Mesodermal cell (in vitro differentiated cells): ENCODE measurements around the gene NTN1.
"Not testable (repeated sequence)": the region's sequence is repeated elsewhere in the genome, so short reads cannot be mapped to it uniquely, and the experiment has no call there.

ENCODE experiments used
- H3K27ac ChIP-seq: 2 replicates; pipeline ENCODE4 v1.7.0; 2013; ENCODE audit warnings: mild to moderate bottlenecking, low read depth, low read length, moderate library complexity; ENCODE audit not compliant: severe bottlenecking
- H3K36me3 ChIP-seq: 2 replicates; pipeline ENCODE4 v1.7.1; 2013; ENCODE audit warnings: mild to moderate bottlenecking, low read length, moderate library complexity; ENCODE audit not compliant: control insufficient read depth, insufficient read depth
- H3K4me1 ChIP-seq: one replicate; pipeline ENCODE4 v1.7.1; 2013; ENCODE audit warnings: mild to moderate bottlenecking, low read length; ENCODE audit not compliant: insufficient read depth, control insufficient read depth, poor library complexity, severe bottlenecking
- H3K4me3 ChIP-seq: 2 replicates; pipeline ENCODE4 v1.7.0; 2013; ENCODE audit warnings: low read length, control low read depth, mild to moderate bottlenecking; ENCODE audit not compliant: insufficient read depth, poor library complexity, severe bottlenecking; ENCODE audit errors: extremely low read depth
- H3K9me3 ChIP-seq: 2 replicates; pipeline ENCODE4 v1.7.1; 2013; ENCODE audit warnings: mild to moderate bottlenecking, low read length, moderate library complexity; ENCODE audit not compliant: control insufficient read depth
- WGBS, 2 experiments: methylation state at CpG; one replicate each; pipeline ENCODE4 v1.1.5; 2013; ENCODE audit warnings: missing lambda C conversion rate in 2 of 2; ENCODE audit not compliant: insufficient coverage in 2 of 2; 5-methylcytosine and 5-hydroxymethylcytosine counted together

NTN1 gene

DNA sequence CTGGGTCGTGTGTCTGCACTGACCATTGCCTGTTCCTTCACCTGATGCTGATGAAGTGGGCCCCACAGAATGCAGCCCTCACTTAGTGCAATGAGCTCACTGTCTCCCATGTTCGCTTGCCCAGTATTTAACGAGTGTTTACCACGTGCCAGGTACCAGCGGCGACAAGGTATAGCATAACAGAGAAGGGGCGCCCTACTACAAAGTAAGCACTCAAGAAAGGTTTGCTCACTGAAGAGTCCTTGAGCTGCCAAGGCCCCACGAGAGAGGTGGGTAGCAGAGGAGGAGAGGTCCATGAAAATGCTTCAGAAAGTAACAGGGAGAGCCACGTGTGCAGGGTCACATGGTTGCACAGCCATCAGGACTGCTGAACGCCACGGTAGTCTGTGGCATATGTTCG lies 230.0 kb downstream of the NTN1 start:
- H3K4me3 ChIP-seq, result no peak overlapping the region
- H3K36me3 ChIP-seq, result no peaks in the 10 kb centered on the region
- H3K9me3 ChIP-seq, result no peaks in the 10 kb centered on the region
- H3K4me1 ChIP-seq, result no peaks in the 10 kb centered on the region
- 79 to 83% methylated on average over 12 of the region's 12 CpGs for WGBS, 2 experiments
- no peak overlapping the region for H3K27ac ChIP-seq

DNA sequence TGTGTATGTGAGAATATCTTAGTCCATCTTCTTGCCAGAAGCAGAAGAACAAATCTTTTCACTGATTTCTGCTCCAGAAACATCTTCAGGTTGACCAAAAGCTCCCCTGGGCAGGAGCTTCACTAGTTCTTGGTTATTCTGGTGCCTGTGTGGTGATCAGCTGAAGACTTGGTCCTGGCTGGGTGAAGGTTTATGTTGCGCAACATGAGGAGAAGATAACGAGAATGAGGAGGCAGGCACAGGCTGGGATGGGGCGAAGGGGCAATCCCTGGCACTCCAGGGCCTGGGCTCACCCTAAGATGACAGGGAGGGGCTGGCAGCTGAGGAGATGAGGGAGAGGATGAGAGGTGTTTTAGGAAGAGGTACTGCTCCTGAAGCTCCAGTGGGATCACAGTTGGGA lies 232.0 kb downstream of the NTN1 start:
- Histone ChIP-seq H3K4me3 (no peak overlapping the region), H3K4me1 (peaks cover 9% of the 10 kb centered on the region), H3K9me3 (no peaks in the 10 kb centered on the region), H3K36me3 (no peaks in the 10 kb centered on the region), H3K27ac (no peak overlapping the region)
- WGBS, 2 experiments, result 88 to 100% methylated on average over 2 to 3 of the region's 3 CpGs

DNA sequence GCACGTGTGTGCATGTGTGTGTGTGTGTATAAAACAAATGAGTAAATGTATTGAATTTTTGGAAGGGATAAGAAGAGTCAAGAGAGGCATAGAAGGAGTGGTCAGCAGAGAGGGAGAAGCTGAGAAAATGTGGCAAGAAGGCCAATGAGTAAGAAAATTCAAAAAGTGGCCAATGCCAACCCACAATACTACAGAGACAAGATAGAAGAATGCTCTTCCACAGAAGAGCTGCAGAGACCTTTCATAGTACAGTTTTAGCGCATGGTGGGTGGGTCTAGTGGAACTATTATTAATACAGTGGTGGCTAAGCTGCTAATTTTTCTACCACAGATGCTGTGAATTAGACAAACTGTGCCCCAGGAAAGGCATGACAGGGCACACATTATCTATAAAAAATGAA lies 233.5 kb downstream of the NTN1 start:
- Histone ChIP-seq H3K9me3 (no peaks in the 10 kb centered on the region), H3K4me1 (peaks cover 16% of the 10 kb centered on the region), H3K4me3 (no peak overlapping the region), H3K36me3 (no peaks in the 10 kb centered on the region), H3K27ac (no peak overlapping the region)
- 50 to 100% methylated on average over 1 to 2 of the region's 2 CpGs for WGBS, 2 experiments

DNA sequence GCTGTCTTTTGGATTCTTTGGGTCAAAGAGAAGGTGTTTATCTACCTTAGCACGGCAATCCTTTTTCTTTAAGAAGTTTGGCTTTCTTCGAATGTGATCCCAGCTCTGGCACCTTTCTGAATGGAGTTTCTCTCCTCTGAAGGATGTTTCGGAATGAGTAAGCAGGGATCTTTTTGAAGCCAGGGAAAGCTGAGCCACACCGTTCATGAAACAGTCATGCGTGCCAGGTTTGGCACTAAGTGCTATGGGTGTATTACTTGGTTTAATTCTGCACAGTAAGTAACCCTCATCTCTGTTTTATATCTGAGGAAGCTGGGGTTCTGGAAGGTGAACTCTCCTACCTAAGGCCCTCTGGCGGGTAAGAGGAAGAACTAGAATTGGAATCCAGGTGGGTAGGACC lies 234.5 kb downstream of the NTN1 start:
- no peaks in the 10 kb centered on the region for H3K9me3 ChIP-seq
- peaks cover 16% of the 10 kb centered on the region for H3K4me1 ChIP-seq
- H3K36me3 ChIP-seq, result no peaks in the 10 kb centered on the region
- H3K27ac ChIP-seq, result no peak overlapping the region
- no peak overlapping the region for H3K4me3 ChIP-seq
- WGBS, 2 experiments, result 67 to 78% methylated on average over 3 to 6 of the region's 6 CpGs

DNA sequence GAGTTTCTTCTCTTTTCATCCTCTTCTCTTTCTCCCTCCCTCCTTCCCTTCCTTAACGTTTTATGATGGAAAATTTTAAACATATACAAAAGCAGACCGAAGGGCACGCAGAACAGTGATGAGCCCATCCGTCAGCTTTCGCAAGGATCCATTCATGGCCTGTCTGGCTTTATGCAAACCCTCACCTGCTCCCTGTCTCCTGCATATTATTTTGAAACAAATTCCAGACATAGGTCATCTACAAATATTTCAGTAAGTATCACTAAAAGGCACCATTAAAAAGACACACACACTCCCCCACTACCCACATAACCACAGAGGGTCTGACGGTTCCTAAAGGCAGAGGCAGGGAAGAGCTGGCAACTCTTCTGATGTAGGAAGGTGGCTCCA lies 235.0 kb downstream of the NTN1 start:
- H3K27ac ChIP-seq, result no peak overlapping the region
- WGBS, 2 experiments, result 96 to 98% methylated on average over 5 to 6 of the region's 6 CpGs
- no peaks in the 10 kb centered on the region for H3K36me3 ChIP-seq
- H3K9me3 ChIP-seq, result no peaks in the 10 kb centered on the region
- peaks cover 16% of the 10 kb centered on the region for H3K4me1 ChIP-seq
- H3K4me3 ChIP-seq, result no peak overlapping the region

DNA sequence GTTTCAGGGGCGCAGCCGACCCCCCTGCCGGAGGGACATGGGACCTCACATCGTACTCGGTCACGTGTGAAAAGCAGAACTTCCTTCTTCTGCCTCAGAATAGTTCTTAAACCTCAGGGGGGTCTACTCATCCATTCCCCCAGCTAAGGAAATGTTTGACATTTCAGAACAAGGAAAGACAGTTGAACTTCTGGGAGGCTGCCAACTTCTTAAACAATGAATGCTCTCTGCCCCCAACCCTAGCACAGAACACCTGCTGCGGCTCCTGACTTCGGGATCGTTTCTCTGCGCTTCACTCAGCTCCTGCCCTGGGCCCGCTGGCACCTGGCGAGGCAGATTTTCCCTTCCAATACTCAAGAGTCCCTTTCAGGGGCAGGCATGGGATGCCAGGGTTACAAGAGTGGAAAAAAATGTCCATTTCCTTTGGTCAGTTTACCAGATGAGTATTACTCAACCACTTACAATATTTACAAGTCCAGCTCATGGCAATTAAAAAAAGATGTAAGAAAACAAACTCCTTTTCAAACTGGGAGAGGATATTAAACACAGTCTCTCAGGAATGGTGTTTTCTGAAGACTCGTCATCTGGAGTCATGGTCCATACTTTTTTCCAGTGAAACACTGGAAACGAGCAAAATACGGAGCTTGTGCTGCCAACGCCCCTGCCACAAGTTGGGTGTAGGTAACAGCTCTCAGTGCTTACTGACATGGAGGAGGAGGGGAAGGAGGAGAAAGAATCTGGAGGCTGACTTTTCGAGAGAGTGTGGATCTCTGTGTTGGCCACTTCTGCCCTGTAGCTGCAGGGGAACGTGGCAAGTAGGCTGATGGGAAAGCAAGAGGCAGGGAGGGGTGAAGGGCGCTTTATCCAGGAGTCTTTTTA lies 235.7 kb downstream of the NTN1 start:
- WGBS, 2 experiments, result 75 to 90% methylated on average over 12 to 14 of the region's 19 CpGs

DNA sequence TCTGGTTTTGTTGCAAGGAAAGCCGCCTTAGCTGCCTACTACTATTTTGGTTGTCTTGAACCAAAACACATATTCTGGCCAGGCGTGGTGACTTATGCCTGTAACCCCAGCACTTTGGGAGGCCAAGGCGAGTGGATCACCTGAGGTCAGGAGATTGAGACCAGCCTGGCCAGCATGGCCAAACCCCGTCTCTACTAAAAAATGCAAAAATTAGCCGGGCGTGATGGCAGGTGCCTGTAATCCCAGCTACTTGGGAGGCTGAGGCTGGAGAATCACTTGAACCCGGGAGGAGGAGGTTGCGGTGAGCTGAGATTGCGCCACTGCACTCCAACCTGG lies 236.3 kb downstream of the NTN1 start:
- peaks cover 16% of the 10 kb centered on the region for H3K4me1 ChIP-seq
- not testable (repeated sequence) for H3K4me3 ChIP-seq, H3K36me3 ChIP-seq, H3K27ac ChIP-seq, H3K9me3 ChIP-seq
- WGBS, 2 experiments, result 93 to 98% methylated on average over 7 to 9 of the region's 9 CpGs

More for the DNA sequence above, 235.7 kb downstream of the NTN1 start:
- H3K4me3 ChIP-seq, result no peak overlapping the region
- H3K36me3 ChIP-seq, result no peaks in the 10 kb centered on the region
- H3K4me1 ChIP-seq, result peaks cover 16% of the 10 kb centered on the region
- H3K9me3 ChIP-seq, result no peaks in the 10 kb centered on the region
- H3K27ac ChIP-seq, result no peak overlapping the region

DNA sequence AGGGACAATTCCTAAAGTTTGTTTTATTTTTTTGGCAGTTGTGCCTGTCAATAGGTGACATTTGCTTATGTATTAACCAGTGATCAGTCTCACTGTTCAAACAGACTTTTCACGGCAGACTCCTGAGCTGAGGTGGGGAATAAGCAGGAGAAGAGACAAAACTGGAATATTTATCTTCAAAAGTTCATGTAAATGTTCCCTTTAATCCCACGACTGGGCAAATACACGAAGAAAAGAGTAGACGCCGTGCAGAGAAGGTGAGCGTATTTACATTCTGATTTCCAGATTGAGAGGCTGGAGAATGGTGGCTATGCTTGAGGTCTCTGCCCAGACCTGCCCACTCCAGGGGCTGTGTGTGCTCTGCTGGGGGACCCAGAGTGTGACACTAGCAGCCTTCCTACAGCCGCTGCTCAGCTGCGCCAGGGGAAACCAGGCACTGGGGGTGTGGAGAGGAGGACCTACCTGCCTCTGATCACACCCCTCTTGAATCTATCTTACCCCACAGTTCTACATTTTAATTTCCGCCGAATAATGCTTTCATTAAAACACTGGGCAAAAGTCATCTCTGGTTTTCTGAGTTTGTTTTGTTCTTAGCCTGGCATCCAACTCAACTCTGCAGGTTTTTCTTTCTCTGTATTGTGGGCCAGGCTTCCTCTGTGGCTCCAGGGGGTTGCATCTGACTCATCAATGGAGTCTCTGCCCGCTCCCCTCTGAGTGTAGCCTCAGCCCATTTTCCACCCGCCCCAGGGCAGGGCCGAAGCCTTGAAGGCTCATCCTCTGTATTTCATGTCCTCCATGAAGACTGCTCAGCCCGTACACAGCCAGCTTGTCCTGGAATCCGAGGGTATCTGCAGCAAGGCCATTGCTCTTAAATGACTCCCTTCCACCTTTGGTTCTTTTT lies 237.1 kb downstream of the NTN1 start:
- no peaks in the 10 kb centered on the region for H3K9me3 ChIP-seq
- 71 to 80% methylated on average over 9 to 14 of the region's 15 CpGs for WGBS, 2 experiments
- H3K4me1 ChIP-seq, result peaks cover 16% of the 10 kb centered on the region
- no peaks in the 10 kb centered on the region for H3K36me3 ChIP-seq
- no peak overlapping the region for H3K27ac ChIP-seq
- no peak overlapping the region for H3K4me3 ChIP-seq

DNA sequence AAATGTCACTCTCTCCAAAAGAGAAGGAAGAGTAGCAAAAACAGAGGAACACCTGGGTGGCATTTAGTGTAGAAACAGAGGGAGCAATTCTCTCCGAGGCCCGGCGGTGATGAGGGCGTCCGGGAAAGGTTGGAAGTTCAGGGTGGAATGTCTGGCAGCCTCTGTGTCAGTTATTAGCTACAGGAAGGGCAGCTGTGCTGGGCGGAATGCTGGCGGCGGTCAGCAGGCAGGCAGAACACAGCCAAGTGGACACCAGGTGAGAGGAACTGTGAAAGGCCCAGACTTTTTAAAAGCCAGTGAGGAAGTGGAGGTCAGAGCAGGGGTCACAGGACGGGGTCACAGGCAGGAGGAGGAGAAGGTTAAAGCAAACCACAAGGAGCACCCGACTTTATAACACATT lies 238.1 kb downstream of the NTN1 start:
- no peak overlapping the region for H3K27ac ChIP-seq
- H3K4me1 ChIP-seq, result peaks cover 16% of the 10 kb centered on the region
- no peaks in the 10 kb centered on the region for H3K9me3 ChIP-seq
- no peaks in the 10 kb centered on the region for H3K36me3 ChIP-seq
- H3K4me3 ChIP-seq, result no peak overlapping the region
- WGBS, 2 experiments, result 92 to 95% methylated on average over 9 of the region's 10 CpGs

DNA sequence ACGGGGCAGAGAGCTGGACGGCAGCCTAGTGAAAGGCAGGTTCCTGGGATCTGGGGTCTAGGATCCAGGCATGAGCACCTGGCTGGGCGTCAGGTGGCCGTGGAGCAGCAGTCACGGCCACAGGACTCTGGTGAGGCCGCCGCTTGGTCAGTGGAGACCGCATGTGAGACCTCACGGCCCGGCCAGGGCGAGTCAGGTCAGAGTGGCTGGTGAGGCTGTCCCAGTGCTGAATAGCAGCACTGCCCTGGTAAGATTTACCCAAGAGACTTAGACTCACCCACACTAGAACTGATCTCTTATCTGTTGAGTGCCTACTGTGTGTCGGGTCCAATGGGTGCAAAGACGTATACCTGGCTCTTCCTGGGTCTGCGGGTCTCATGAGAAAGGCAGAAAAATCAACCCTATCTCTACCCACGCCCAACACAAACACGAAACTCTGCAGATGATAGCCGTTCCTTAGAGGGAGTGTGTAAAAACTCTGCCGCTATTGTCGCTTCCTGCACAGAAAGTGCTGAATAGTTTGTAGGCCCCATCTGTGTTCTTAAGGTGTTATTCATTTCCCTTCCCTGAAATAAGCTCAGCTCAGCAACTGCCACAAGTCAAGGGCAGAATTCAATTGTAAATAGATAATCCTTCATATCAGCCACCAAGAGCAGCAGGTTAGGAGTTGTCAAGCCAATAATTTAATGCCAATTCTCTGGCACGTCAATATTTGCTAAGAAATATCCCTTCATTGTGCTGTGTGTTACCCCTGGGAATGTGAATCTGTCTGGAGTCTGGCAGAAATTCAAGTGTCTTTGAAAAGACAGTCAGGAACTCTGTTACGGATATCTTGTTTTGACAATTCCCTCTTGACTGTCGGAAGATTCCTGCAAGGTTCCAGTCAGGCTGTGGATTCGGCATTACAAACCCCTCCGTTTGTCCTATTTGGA lies 240.0 kb downstream of the NTN1 start:
- Histone ChIP-seq H3K4me1 (peaks cover 16% of the 10 kb centered on the region), H3K4me3 (no peak overlapping the region), H3K36me3 (no peaks in the 10 kb centered on the region), H3K9me3 (no peaks in the 10 kb centered on the region), H3K27ac (no peak overlapping the region)
- 94 to 96% methylated on average over 19 to 22 of the region's 24 CpGs for WGBS, 2 experiments
